ENCODE measurements around the gene IL21R. TPM values are rescaled to one million over a fixed set of nuclear protein-coding genes. Genes with fewer than 3 reads are reported as not detected.

Gene IL21R
- total and polyA plus RNA-seq, 9 of the 15 experiments (the other 6 are each of a cell fraction or from before 2014, with no cell fraction given), result 0.04 to 0.34 (median 0.18) TPM; not detected in 1

- Histone ChIP-seq H3K9me1 (ENCODE audit: control insufficient read depth, insufficient read depth, low read length) (peaks cover 2% of the 10 kb centered on the region), H3K27ac (ENCODE audit: extremely low read depth, low read depth, low read length) (no peak overlapping the region), H4K20me1 (replicated peaks; ENCODE audit: control insufficient read depth, insufficient read depth, low read length) (peaks cover 4% of the 10 kb centered on the region; the same call in 1 of the 2 replicates), H3K4me2 (ENCODE audit: insufficient read depth, low read length) (no peak overlapping the region), H2AFZ (ENCODE audit: low read depth, low read length) (no peak overlapping the region), H3K4me3 (no peak overlapping the region), H3K9ac (ENCODE audit: insufficient read depth in 1 of 2, low read depth in 2 of 2, low read length in 2 of 2) (no peak overlapping the region), H3K9me3 (replicated peaks; ENCODE audit: control insufficient read depth, insufficient read depth, low read depth, low read length) (no peaks in the 10 kb centered on the region), H3K27me3 (ENCODE audit: control insufficient read depth in 2 of 2, insufficient read depth in 2 of 2, low read length in 2 of 2) (peaks cover 26 to 38% of the 10 kb centered on the region in 2 experiments), H3K79me2 (ENCODE audit: control insufficient read depth, insufficient read depth, low read length) (no peaks in the 10 kb centered on the region), H3K36me3 (ENCODE audit: control insufficient read depth, insufficient read depth, low read length) (no peaks in the 10 kb centered on the region), H3K4me1 (replicated peaks in 1 of 2; ENCODE audit: control insufficient read depth in 2 of 2, insufficient read depth in 2 of 2, low read length in 2 of 2) (peaks cover 0 to 3% of the 10 kb centered on the region in 2 experiments; a peak in 3 of 5 replicates)
- CTCF ChIA-PET (ENCODE audit: low intra/inter-chr PET ratio), result no interaction called here
- POLR2A ChIA-PET, result interaction anchor here (0.6 to 0.8 kb wide), 2 partner anchors 20 to 81 kb away, joined by 3 to 4 read pairs; no protein-coding TSS in a partner anchor
- WGBS (ENCODE audit: insufficient coverage, low coverage, missing lambda C conversion rate), result 5% methylated on average over 2 of the region's 2 CpGs
- in situ Hi-C loops (cut with MboI), result no loop called here
- FAIRE-seq (no peak), ATAC-seq (no peak), DNase-seq (ENCODE audit: extremely low read depth in 1 of 4, low spot score in 3 of 4) (no peak)
- no TSS peak for BruUV-seq (replicated peaks)
- intact Hi-C loops (cut with micrococcal nuclease), result no loop called here
- no peak for TF ChIP-seq CREB1 (IDR thresholded peaks at IDR 0.05)
- TF ChIP-seq CREB1 (CRISPR knock-in tag; IDR thresholded peaks at IDR 0.05), result no peak
- no peak for TF ChIP-seq RAD21 (CRISPR knock-in tag; conservative IDR thresholded peaks at IDR 0.05 in 1 of 2, IDR thresholded peaks at IDR 0.05 in 1 of 2)
- TF ChIP-seq TCF7 (IDR thresholded peaks at IDR 0.05; ENCODE audit: borderline replicate concordance), result no peak
- TF ChIP-seq MLLT1 (IDR thresholded peaks at IDR 0.05), result no peak
- TF ChIP-seq ZNF408 (CRISPR knock-in tag; IDR thresholded peaks at IDR 0.05; ENCODE audit: low read depth), result no peak
- no peak for TF ChIP-seq ZFP1 (CRISPR knock-in tag; IDR thresholded peaks at IDR 0.05)
- TF ChIP-seq TAL1 (IDR thresholded peaks at IDR 0.05), result no peak
- TF ChIP-seq KAT7 (CRISPR knock-in tag; IDR thresholded peaks at IDR 0.05; ENCODE audit: borderline replicate concordance), result no peak
These were observed 5.2 kb downstream of the IL21R start for GRCh38 chr16:27407133-27407532.
